Endothelial cell of umbilical vein (primary cell): Measurements from ENCODE around the gene CARD9. TPM values are rescaled to one million over a fixed set of nuclear protein-coding genes. Genes with fewer than 3 reads are reported as not detected.

Experiments
- BruUV-seq: library from RNA; stranded (reverse); fragments of 400-500 nt; replicated peaks from 2 replicates; lab custom pipeline; 2021; lab: Mats Ljungman, UMichigan
- CTCF ChIA-PET: fragments of 300-600, 350-600 bp; sonication (Branson Sonifier 250); formaldehyde crosslinking; loops from one replicate; lab custom pipeline; 2021; ENCODE audit warnings: antibody characterized with exemption, inconsistent platforms; lab: Charles Lee
- POLR2A ChIA-PET: fragments of 300-600, 350-600 bp; sonication (Branson Sonifier 250); formaldehyde crosslinking; loops from one replicate; lab custom pipeline; 2021; ENCODE audit warnings: antibody characterized with exemption, inconsistent platforms; lab: Charles Lee
- DNase-seq: peaks from one replicate; pipeline ENCODE4 v3.0.0-alpha.2; 2011; ENCODE audit warnings: low read depth, low spot score
- FAIRE-seq: peaks from 2 replicates; lab custom pipeline; 2011; peaks lifted over from hg19 to GRCh38; lab: Jason Lieb, UNC
- H2AFZ ChIP-seq: 2 replicates; pipeline ENCODE4 v1.6.0; 2012; ENCODE audit warnings: low read depth, low read length, control low read depth, inconsistent platforms
- H3K27ac ChIP-seq: 2 replicates; pipeline ENCODE4 v1.5.1; 2011; ENCODE audit warnings: low read depth, mild to moderate bottlenecking, control low read depth, low read length, moderate library complexity; ENCODE audit not compliant: insufficient read depth
- H3K27me3 ChIP-seq, 2 experiments: 2 replicates each; pipeline versions ENCODE4 v1.6.0 to v1.6.1; 2011; ENCODE audit warnings: low read length in 2 of 2, mixed read lengths in 1 of 2; ENCODE audit not compliant: control insufficient read depth in 2 of 2, insufficient read depth in 2 of 2
- H3K36me3 ChIP-seq, 2 experiments: 2 replicates in 1 of 2; 3 replicates in 1 of 2; pipeline ENCODE4 v1.5.1; 2011; ENCODE audit warnings: low read length in 2 of 2, mild to moderate bottlenecking in 1 of 2, moderate library complexity in 1 of 2; ENCODE audit not compliant: control insufficient read depth in 2 of 2, insufficient read depth in 2 of 2; ENCODE audit errors: extremely low read depth in 1 of 2
- H3K4me1 ChIP-seq: 3 replicates; pipeline ENCODE4 v1.5.1; 2011; ENCODE audit warnings: mild to moderate bottlenecking, low read length; ENCODE audit not compliant: control insufficient read depth, insufficient read depth; ENCODE audit errors: extremely low read depth
- H3K4me2 ChIP-seq: 2 replicates; pipeline ENCODE4 v1.6.1; 2011; ENCODE audit warnings: low read length, control low read depth, mixed read lengths; ENCODE audit not compliant: insufficient read depth
- H3K4me3 ChIP-seq, 3 experiments: fragments of 200-600 bp in 1 of 3; sonication (generic), shearing (Covaris generic) in 1 of 3; replicated peaks in 1 of 3; 2 replicates each; pipeline ENCODE4 v1.5.1; 2011 to 2016; ENCODE audit warnings: control low read depth in 3 of 3, low read length in 3 of 3, mild to moderate bottlenecking in 2 of 3, inconsistent platforms in 1 of 3, low read depth in 1 of 3, moderate library complexity in 1 of 3; ENCODE audit not compliant: insufficient read depth in 1 of 3
- H3K79me2 ChIP-seq: 2 replicates; pipeline ENCODE4 v1.6.0; 2012; ENCODE audit warnings: low read length, inconsistent platforms; ENCODE audit not compliant: control insufficient read depth, insufficient read depth
- H3K9ac ChIP-seq: replicated peaks from 2 replicates; pipeline ENCODE3; 2011; ENCODE audit warnings: low read length, control low read depth; ENCODE audit not compliant: insufficient read depth; ENCODE audit errors: extremely low read depth
- H3K9me1 ChIP-seq: replicated peaks from 3 replicates; pipeline ENCODE4 v1.6.0; 2011; ENCODE audit warnings: mild to moderate bottlenecking, low read length; ENCODE audit not compliant: control insufficient read depth, insufficient read depth; ENCODE audit errors: extremely low read depth
- H3K9me3 ChIP-seq: replicated peaks from 2 replicates; pipeline ENCODE4 v1.5.1; 2012; ENCODE audit warnings: low read length, inconsistent platforms; ENCODE audit not compliant: control insufficient read depth, insufficient read depth
- H4K20me1 ChIP-seq: replicated peaks from 2 replicates; pipeline ENCODE3; 2011; ENCODE audit warnings: mild to moderate bottlenecking, low read length; ENCODE audit not compliant: control insufficient read depth, insufficient read depth; ENCODE audit errors: extremely low read depth
- EZH2 ChIP-seq: IDR thresholded peaks from 2 replicates; pipeline ENCODE4 v1.6.1; 2012; ENCODE audit warnings: borderline replicate concordance, low read depth, mild to moderate bottlenecking, moderate library complexity, low read length, inconsistent platforms; ENCODE audit not compliant: severe bottlenecking
- FOS ChIP-seq: IDR thresholded peaks from 2 replicates; pipeline ENCODE4 v1.6.1; 2011; ENCODE audit warnings: mild to moderate bottlenecking, low read length, moderate library complexity, borderline replicate concordance; ENCODE audit not compliant: insufficient read depth
- GATA2 ChIP-seq: IDR thresholded peaks from 2 replicates; pipeline ENCODE4 v1.7.0; 2011; ENCODE audit warnings: low read depth, mild to moderate bottlenecking, moderate library complexity, mixed read lengths, low read length; ENCODE audit not compliant: insufficient read length, insufficient read depth
- JUN ChIP-seq: IDR thresholded peaks from 2 replicates; pipeline ENCODE4 v1.6.1; 2011; ENCODE audit warnings: borderline replicate concordance, low read depth; ENCODE audit not compliant: insufficient read length, insufficient read depth
- MYC ChIP-seq: IDR thresholded peaks from one replicate; pipeline ENCODE4 v1.6.1; 2011; ENCODE audit warnings: mild to moderate bottlenecking, low read depth, low read length
- POLR2A ChIP-seq: IDR thresholded peaks from 2 replicates; pipeline ENCODE4 v1.6.1; 2012; ENCODE audit warnings: low read depth, mild to moderate bottlenecking, control low read depth, low read length
- POLR2AphosphoS5 ChIP-seq: IDR thresholded peaks from 2 replicates; pipeline ENCODE4 v1.6.1; 2012; ENCODE audit warnings: low read depth, mild to moderate bottlenecking, control low read depth, low read length, moderate library complexity; ENCODE audit not compliant: insufficient read depth
- dilution Hi-C: fragments of 300-500 bp; cut with MboI; formaldehyde crosslinking; loops from one replicate; pipeline ENCODE4 v1.15.0; 2019; ENCODE audit warnings: low sequenced_read_pairs; ENCODE audit not compliant: extremely low pct_ligation_motif_present
- intact Hi-C: fragments of 100-400 bp; cut with micrococcal nuclease; formaldehyde crosslinking; loops from one replicate; pipeline ENCODE4 v1.10.0; 2022
- polyA plus RNA-seq, 4 experiments: library from polyadenylated mRNA; depleted of rRNA in 3 of 4; stranded (reverse) in 3 of 4; unstranded in 1 of 4; fragments of >200 nt; gene quantifications; 2 replicates each; pipeline versions ENCODE4 v1.2.1 to v1.2.3, GENCODE V29; 2011 to 2012; ENCODE audit warnings: missing spikeins in 1 of 4
- total RNA-seq: library from RNA; stranded (reverse); gene quantifications from 2 replicates; pipeline ENCODE4 v1.2.3, GENCODE V29; 2021
- TF ChIP-seq, protein P1 (sequence below): IDR thresholded peaks from 2 replicates; pipeline ENCODE4 v1.6.1; 2011; ENCODE audit not compliant: insufficient read depth, insufficient read length
- TF ChIP-seq, protein P2 (sequence below), 2 donors: IDR thresholded peaks; 1 replicate in 1 of 2; 2 replicates in 1 of 2; pipeline ENCODE4 v1.5.1; 2011; ENCODE audit warnings: low read length in 2 of 2, mild to moderate bottlenecking in 2 of 2, moderate library complexity in 2 of 2, control low read depth in 1 of 2, inconsistent platforms in 1 of 2, low read depth in 1 of 2; ENCODE audit not compliant: insufficient read depth in 1 of 2; ENCODE audit errors: extremely low read depth in 1 of 2

Gene CARD9
- total and polyA plus RNA-seq, 2 donors (not counting 3 experiments of a cell fraction or from before 2014, with no cell fraction given) = 0.22 to 0.71 TPM

DNA sequence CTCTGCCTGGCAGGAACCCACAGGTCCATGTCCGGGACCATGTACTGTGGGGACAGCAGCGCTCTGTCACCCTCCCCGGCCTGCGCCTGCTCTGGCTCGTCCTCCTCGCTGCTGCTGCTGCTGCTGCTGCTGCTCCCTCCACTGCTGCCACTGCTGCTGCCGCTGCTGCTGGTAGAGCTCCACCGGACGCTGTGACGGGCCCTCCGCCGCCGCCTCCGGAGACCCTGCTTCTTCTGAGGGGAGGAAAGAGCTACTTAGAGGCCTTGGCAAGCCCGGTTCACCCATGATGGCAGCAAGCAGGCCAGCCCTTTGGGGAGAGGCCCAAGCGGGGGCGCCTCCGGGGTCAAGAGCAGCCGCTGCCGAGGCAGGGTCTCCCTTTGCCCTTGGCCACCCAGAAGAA, 10.0 kb upstream of the CARD9 start:
- no peak overlapping the region for H3K27ac ChIP-seq
- H3K9me3 ChIP-seq = no peaks in the 10 kb centered on the region
- peaks cover 6 to 63% of the 10 kb centered on the region in 2 experiments for H3K36me3 ChIP-seq
- no peak overlapping the region for H3K4me2 ChIP-seq
- H3K9ac ChIP-seq = no peak overlapping the region
- ChIA-PET POLR2A (no interaction called here), CTCF (no interaction called here)
- intact Hi-C loops (no loop called here), dilution Hi-C loops (no loop called here)
- no peak overlapping the region for H2AFZ ChIP-seq
- FAIRE-seq = no peak
- no peak for TF ChIP-seq MYC
- TF ChIP-seq, protein P1, sequence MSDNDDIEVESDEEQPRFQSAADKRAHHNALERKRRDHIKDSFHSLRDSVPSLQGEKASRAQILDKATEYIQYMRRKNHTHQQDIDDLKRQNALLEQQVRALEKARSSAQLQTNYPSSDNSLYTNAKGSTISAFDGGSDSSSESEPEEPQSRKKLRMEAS = no peak
- no peak for TF ChIP-seq EZH2
- no peak for TF ChIP-seq POLR2AphosphoS5
- no peak for TF ChIP-seq GATA2
- TF ChIP-seq FOS = no peak
- no peak for TF ChIP-seq POLR2A
- TF ChIP-seq JUN = no peak
- TF ChIP-seq, protein P2, sequence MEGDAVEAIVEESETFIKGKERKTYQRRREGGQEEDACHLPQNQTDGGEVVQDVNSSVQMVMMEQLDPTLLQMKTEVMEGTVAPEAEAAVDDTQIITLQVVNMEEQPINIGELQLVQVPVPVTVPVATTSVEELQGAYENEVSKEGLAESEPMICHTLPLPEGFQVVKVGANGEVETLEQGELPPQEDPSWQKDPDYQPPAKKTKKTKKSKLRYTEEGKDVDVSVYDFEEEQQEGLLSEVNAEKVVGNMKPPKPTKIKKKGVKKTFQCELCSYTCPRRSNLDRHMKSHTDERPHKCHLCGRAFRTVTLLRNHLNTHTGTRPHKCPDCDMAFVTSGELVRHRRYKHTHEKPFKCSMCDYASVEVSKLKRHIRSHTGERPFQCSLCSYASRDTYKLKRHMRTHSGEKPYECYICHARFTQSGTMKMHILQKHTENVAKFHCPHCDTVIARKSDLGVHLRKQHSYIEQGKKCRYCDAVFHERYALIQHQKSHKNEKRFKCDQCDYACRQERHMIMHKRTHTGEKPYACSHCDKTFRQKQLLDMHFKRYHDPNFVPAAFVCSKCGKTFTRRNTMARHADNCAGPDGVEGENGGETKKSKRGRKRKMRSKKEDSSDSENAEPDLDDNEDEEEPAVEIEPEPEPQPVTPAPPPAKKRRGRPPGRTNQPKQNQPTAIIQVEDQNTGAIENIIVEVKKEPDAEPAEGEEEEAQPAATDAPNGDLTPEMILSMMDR (IDR thresholded peaks at IDR 0.05; ENCODE audit: extremely low read depth in 1 of 2, insufficient read depth in 1 of 2, low read depth in 1 of 2, low read length in 2 of 2) = no peak
- H3K4me1 ChIP-seq = no peaks in the 10 kb centered on the region
- DNase-seq = no peak
- no peaks in the 10 kb centered on the region for H3K79me2 ChIP-seq
- no TSS peak for BruUV-seq
- no peaks in the 10 kb centered on the region for H3K27me3 ChIP-seq
- no peak overlapping the region for H3K4me3 ChIP-seq
- H4K20me1 ChIP-seq = no peaks in the 10 kb centered on the region
- no peaks in the 10 kb centered on the region for H3K9me1 ChIP-seq
